Calu3 (cell line): ENCODE measurements around the gene NTRK1. TPM values are rescaled to one million over a fixed set of nuclear protein-coding genes. Genes with fewer than 3 reads are reported as not detected.
A peak's percentile ranks its signal among the peaks of the same experiment; 100 is the strongest.

Source experiments
- BruUV-seq: library from RNA; stranded (reverse); fragments of 400-500 nt; replicated peaks from 2 replicates; lab custom pipeline; 2021; lab: Mats Ljungman, UMichigan
- CTCF ChIA-PET: fragments of 300-600 bp; sonication (Branson Sonifier 250); formaldehyde crosslinking; loops from one replicate; lab custom pipeline; 2022; ENCODE audit warnings: antibody characterized with exemption; lab: Charles Lee
- DNase-seq: peaks from one replicate; pipeline ENCODE4 v3.0.0; 2022
- H3K27ac Mint-ChIP-seq: one replicate; pipeline ENCODE4 v1.8.0; 2022; ENCODE audit warnings: mixed read lengths; ENCODE audit not compliant: unreplicated experiment
- H3K27me3 Mint-ChIP-seq: one replicate; pipeline ENCODE4 v1.8.0; 2022; ENCODE audit warnings: mixed read lengths; ENCODE audit not compliant: unreplicated experiment
- H3K36me3 Mint-ChIP-seq: one replicate; pipeline ENCODE4 v1.8.0; 2022; ENCODE audit warnings: mild to moderate bottlenecking, moderate library complexity, mixed read lengths; ENCODE audit not compliant: insufficient read depth, unreplicated experiment
- H3K4me1 Mint-ChIP-seq: one replicate; pipeline ENCODE4 v1.8.0; 2022; ENCODE audit warnings: mild to moderate bottlenecking, low read depth, mixed read lengths; ENCODE audit not compliant: unreplicated experiment
- H3K4me3 Mint-ChIP-seq: one replicate; pipeline ENCODE4 v1.8.0; 2022; ENCODE audit warnings: mild to moderate bottlenecking, low read depth, moderate library complexity, mixed read lengths; ENCODE audit not compliant: unreplicated experiment
- H3K9me3 Mint-ChIP-seq: one replicate; pipeline ENCODE4 v1.8.0; 2022; ENCODE audit warnings: low read depth, mixed read lengths; ENCODE audit not compliant: unreplicated experiment
- CTCF ChIP-seq: fragments of 200-600 bp; IDR thresholded peaks from one replicate; pipeline ENCODE4 v1.8.0; 2022; ENCODE audit warnings: antibody characterized with exemption; ENCODE audit not compliant: unreplicated experiment
- intact Hi-C: fragments of 100-400 bp; cut with micrococcal nuclease; formaldehyde crosslinking; loops from one replicate; pipeline ENCODE4 v1.10.0; 2022; ENCODE audit not compliant: unreplicated experiment
- total RNA-seq: library from RNA; stranded (reverse); gene quantifications from 2 replicates; pipeline ENCODE4 v1.2.3, GENCODE V29; 2022

NTRK1 gene
- total RNA-seq, 1 experiment from 2014 or later: not detected

DNA sequence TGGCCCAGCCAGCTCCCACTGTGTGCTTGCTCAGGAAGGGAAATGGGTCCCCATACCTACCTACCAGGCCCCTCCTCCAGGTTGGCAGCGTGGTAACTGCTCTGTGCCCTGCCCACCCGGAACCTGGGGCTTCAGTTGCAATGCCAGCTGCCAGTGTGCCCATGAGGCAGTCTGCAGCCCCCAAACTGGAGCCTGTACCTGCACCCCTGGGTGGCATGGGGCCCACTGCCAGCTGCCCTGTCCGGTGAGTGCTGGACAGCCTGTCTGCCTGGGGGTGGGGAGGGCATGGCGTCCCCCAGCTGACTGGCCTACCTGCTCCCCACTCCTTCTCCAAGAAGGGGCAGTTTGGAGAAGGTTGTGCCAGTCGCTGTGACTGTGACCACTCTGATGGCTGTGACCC is 49.0 kb downstream of the NTRK1 start:
- Mint-ChIP-seq H3K4me1 (peaks cover 10% of the 10 kb centered on the region), H3K27ac (no peak overlapping the region), H3K9me3 (no peaks in the 10 kb centered on the region), H3K27me3 (peaks cover 34% of the 10 kb centered on the region), H3K36me3 (peaks cover 10% of the 10 kb centered on the region), H3K4me3 (no peak overlapping the region)
- intact Hi-C loops: no loop called here
- no TSS peak for BruUV-seq
- CTCF ChIA-PET: interaction anchor here (1.8 kb wide), 1 partner anchor 17 kb away, joined by 4 read pairs; no protein-coding TSS in a partner anchor
- TF ChIP-seq CTCF: no peak
- no peak for DNase-seq

GRCh38 chr1:156910309-156910782 is 49.7 kb downstream of the NTRK1 start:
- H3K27me3 Mint-ChIP-seq: peaks cover 27% of the 10 kb centered on the region
- DNase-seq: peak; percentile 60
- intact Hi-C loops: no loop called here
- no peak overlapping the region for H3K27ac Mint-ChIP-seq
- peak; percentile 98 for TF ChIP-seq CTCF
- BruUV-seq: no TSS peak
- CTCF ChIA-PET: interaction anchor here (0.6 to 1.8 kb wide), 2 partner anchors 16 to 298 kb away, joined by 3 to 4 read pairs; no protein-coding TSS in a partner anchor
- H3K36me3 Mint-ChIP-seq: peaks cover 10% of the 10 kb centered on the region
- peaks cover 10% of the 10 kb centered on the region for H3K4me1 Mint-ChIP-seq
- H3K4me3 Mint-ChIP-seq: no peak overlapping the region
- H3K9me3 Mint-ChIP-seq: no peaks in the 10 kb centered on the region

GRCh38 chr1:156911577-156912298 is 51.1 kb downstream of the NTRK1 start:
- CTCF ChIA-PET: interaction anchor here (1.0 kb wide), 1 partner anchor 16 kb away, joined by 6 read pairs; no protein-coding TSS in a partner anchor

DNA sequence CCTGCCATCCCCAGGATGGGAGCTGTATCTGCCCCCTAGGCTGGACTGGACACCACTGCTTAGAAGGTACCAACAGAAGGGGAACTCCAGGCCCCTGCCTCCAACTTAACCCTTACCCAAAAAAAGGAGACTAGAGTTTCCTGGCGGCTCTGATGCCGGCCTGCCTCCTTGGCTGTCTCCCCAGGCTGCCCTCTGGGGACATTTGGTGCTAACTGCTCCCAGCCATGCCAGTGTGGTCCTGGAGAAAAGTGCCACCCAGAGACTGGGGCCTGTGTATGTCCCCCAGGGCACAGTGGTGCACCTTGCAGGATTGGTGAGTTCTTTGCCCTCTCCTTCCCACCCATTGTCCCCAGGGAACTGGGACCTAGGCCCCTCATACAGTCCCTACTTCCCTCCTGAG is 51.6 kb downstream of the NTRK1 start:
- Mint-ChIP-seq H3K4me1 (peaks cover 3% of the 10 kb centered on the region), H3K27ac (no peak overlapping the region), H3K9me3 (no peaks in the 10 kb centered on the region), H3K27me3 (peaks cover 12% of the 10 kb centered on the region), H3K4me3 (no peak overlapping the region), H3K36me3 (peaks cover 8% of the 10 kb centered on the region)
- DNase-seq: no peak
- CTCF ChIA-PET: interaction anchor here (1.0 kb wide), 1 partner anchor 15 kb away, joined by 6 read pairs; no protein-coding TSS in a partner anchor
- BruUV-seq: no TSS peak
- TF ChIP-seq CTCF: no peak
- intact Hi-C loops: no loop called here

More at GRCh38 chr1:156911577-156912298, 51.1 kb downstream of the NTRK1 start:
- TSS peak; percentile 19 for BruUV-seq
- Mint-ChIP-seq H3K9me3 (no peaks in the 10 kb centered on the region), H3K27ac (no peak overlapping the region), H3K27me3 (peaks cover 13% of the 10 kb centered on the region), H3K36me3 (peaks cover 10% of the 10 kb centered on the region), H3K4me3 (no peak overlapping the region), H3K4me1 (peaks cover 8% of the 10 kb centered on the region)
- intact Hi-C loops: no loop called here
- DNase-seq: no peak
- no peak for TF ChIP-seq CTCF
